Loucy (cell line): ENCODE measurements around the gene PLXNB2.

Experiments
- H2AFZ ChIP-seq: fragments of 200-600 bp; sonication (generic); 2 replicates; pipeline ENCODE4 v1.6.0; 2016; ENCODE audit warnings: antibody characterized with exemption, mild to moderate bottlenecking, low read length, moderate library complexity
- H3F3A ChIP-seq: fragments of 200-600 bp; 2 replicates; pipeline ENCODE4 v1.6.0; 2016; ENCODE audit warnings: antibody characterized with exemption, low read depth, mild to moderate bottlenecking
- H3K27me3 ChIP-seq: fragments of 200-600 bp; sonication (generic); 2 replicates; pipeline ENCODE4 v1.6.1; 2014; ENCODE audit warnings: low read length, mild to moderate bottlenecking; ENCODE audit not compliant: insufficient read depth, poor library complexity, severe bottlenecking
- H3K36me3 ChIP-seq: fragments of 200-600 bp; sonication (generic); 2 replicates; pipeline ENCODE4 v1.6.1; 2016; ENCODE audit warnings: low read length; ENCODE audit not compliant: insufficient read depth
- H3K4me1 ChIP-seq: fragments of 200-600 bp; sonication (generic); 2 replicates; pipeline ENCODE4 v1.5.1; 2014; ENCODE audit warnings: low read length, mild to moderate bottlenecking; ENCODE audit not compliant: insufficient read depth, poor library complexity, severe bottlenecking
- H3K4me2 ChIP-seq: fragments of 200-600 bp; sonication (generic); 2 replicates; pipeline ENCODE4 v1.6.0; 2014; ENCODE audit warnings: antibody characterized with exemption, low read length, low read depth, mild to moderate bottlenecking; ENCODE audit not compliant: poor library complexity, severe bottlenecking
- H3K4me3 ChIP-seq: fragments of 200-600 bp; sonication (generic); 2 replicates; pipeline ENCODE4 v1.5.1; 2014; ENCODE audit warnings: low read length, mild to moderate bottlenecking, mixed read lengths; ENCODE audit not compliant: poor library complexity, severe bottlenecking
- H3K79me2 ChIP-seq: fragments of 200-600 bp; sonication (generic); 2 replicates; pipeline ENCODE4 v1.6.1; 2014; ENCODE audit warnings: low read length; ENCODE audit not compliant: insufficient read depth
- H3K9ac ChIP-seq: fragments of 200-600 bp; sonication (generic); 2 replicates; pipeline ENCODE4 v1.6.0; 2014; ENCODE audit warnings: mild to moderate bottlenecking, low read depth, low read length, moderate library complexity; ENCODE audit not compliant: poor library complexity, severe bottlenecking
- H3K9me2 ChIP-seq: fragments of 200-600 bp; sonication (generic); replicated peaks from 2 replicates; pipeline ENCODE4 v1.6.1; 2016; ENCODE audit warnings: low read depth, low read length, mixed read lengths
- H3K9me3 ChIP-seq: fragments of 200-600 bp; sonication (generic); 2 replicates; pipeline ENCODE4 v1.6.1; 2014; ENCODE audit warnings: mild to moderate bottlenecking, antibody characterized with exemption, low read length, low read depth; ENCODE audit not compliant: insufficient read depth
- H4K20me1 ChIP-seq: fragments of 200-600 bp; sonication (generic); 2 replicates; pipeline ENCODE4 v1.6.0; 2014; ENCODE audit warnings: antibody characterized with exemption, low read length, mild to moderate bottlenecking; ENCODE audit not compliant: insufficient read depth, poor library complexity, severe bottlenecking
- EZH2phosphoT487 ChIP-seq: fragments of 200-600 bp; IDR thresholded peaks from 2 replicates; pipeline ENCODE4 v1.6.1; 2018; ENCODE audit warnings: antibody characterized with exemption, mild to moderate bottlenecking, moderate library complexity, borderline replicate concordance
- TF ChIP-seq, protein P1 (sequence below): fragments of 200-600 bp; sonication (generic); conservative IDR thresholded peaks from 2 replicates; pipeline ENCODE4 v1.5.1; 2014; ENCODE audit warnings: mild to moderate bottlenecking, antibody characterized with exemption, low read length

Gene PLXNB2

GRCh38 chr22:50316114-50317065 is 8.9 kb upstream of the PLXNB2 start:
- no peak overlapping the region for H3K9ac ChIP-seq
- H2AFZ ChIP-seq, result no peak overlapping the region
- H3K36me3 ChIP-seq, result no peaks in the 10 kb centered on the region
- H3K4me3 ChIP-seq, result no peak overlapping the region
- H3K27me3 ChIP-seq, result no peaks in the 10 kb centered on the region
- no peaks in the 10 kb centered on the region for H3K9me2 ChIP-seq
- H3F3A ChIP-seq, result no peaks in the 10 kb centered on the region
- peaks cover 5% of the 10 kb centered on the region; the same call in 1 of the 2 replicates for H3K79me2 ChIP-seq
- TF ChIP-seq, protein P1, sequence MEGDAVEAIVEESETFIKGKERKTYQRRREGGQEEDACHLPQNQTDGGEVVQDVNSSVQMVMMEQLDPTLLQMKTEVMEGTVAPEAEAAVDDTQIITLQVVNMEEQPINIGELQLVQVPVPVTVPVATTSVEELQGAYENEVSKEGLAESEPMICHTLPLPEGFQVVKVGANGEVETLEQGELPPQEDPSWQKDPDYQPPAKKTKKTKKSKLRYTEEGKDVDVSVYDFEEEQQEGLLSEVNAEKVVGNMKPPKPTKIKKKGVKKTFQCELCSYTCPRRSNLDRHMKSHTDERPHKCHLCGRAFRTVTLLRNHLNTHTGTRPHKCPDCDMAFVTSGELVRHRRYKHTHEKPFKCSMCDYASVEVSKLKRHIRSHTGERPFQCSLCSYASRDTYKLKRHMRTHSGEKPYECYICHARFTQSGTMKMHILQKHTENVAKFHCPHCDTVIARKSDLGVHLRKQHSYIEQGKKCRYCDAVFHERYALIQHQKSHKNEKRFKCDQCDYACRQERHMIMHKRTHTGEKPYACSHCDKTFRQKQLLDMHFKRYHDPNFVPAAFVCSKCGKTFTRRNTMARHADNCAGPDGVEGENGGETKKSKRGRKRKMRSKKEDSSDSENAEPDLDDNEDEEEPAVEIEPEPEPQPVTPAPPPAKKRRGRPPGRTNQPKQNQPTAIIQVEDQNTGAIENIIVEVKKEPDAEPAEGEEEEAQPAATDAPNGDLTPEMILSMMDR, result no peak
- no peak for TF ChIP-seq EZH2phosphoT487
- H3K9me3 ChIP-seq, result no peaks in the 10 kb centered on the region
- H3K4me1 ChIP-seq, result peaks cover 30% of the 10 kb centered on the region
- H4K20me1 ChIP-seq, result no peaks in the 10 kb centered on the region
- H3K4me2 ChIP-seq, result peak overlapping the region; percentile 97

DNA sequence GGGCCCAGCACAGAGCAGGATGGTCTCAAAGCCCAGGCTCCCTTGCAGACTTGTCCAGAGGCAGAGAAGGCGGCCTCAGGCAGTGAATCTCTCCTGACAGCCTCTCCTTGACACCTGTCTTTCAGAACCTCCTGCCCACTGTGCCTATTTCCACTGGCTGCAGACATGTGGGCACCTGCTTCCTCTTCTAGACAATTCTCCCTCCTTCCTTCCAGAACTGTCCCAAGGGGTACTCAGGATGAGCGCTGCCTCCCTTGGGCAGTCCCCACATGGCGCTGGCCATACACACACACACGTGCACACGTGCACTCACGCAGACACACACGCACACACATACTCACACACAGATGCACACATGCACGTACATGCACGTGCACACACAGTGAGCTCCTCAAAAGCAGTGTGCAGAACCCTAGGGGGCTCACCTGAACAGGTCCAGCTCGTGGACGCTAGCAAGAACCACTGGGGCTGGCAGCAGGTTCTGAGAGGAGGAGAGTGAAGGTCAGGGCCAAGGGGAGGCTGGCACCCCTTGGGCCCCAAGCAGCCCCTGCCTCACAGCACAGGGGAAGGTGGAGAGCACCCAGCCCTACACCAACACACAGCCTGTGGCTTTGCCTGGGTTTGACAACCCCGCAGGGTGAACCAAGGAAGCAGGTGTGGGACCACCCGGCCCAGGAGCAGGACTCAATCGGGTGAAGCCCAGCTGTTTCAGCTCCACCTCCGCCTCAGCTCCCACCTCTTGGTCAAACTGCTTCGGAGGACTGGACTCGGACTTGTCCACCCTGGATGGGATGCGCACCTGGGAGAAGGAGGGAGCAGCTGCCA is 8.1 kb upstream of the PLXNB2 start:
- no peaks in the 10 kb centered on the region for H3K9me2 ChIP-seq
- no peaks in the 10 kb centered on the region for H4K20me1 ChIP-seq
- no peaks in the 10 kb centered on the region for H3F3A ChIP-seq
- no peak overlapping the region for H2AFZ ChIP-seq
- H3K36me3 ChIP-seq, result no peaks in the 10 kb centered on the region
- H3K79me2 ChIP-seq, result peaks cover 5% of the 10 kb centered on the region; the same call in 1 of the 2 replicates
- no peak for TF ChIP-seq EZH2phosphoT487
- TF ChIP-seq, protein P1, result no peak
- H3K4me1 ChIP-seq, result peaks cover 30% of the 10 kb centered on the region
- H3K27me3 ChIP-seq, result no peaks in the 10 kb centered on the region
- peak overlapping the region; percentile 97 for H3K4me2 ChIP-seq
- peak overlapping the region; percentile 80 for H3K4me3 ChIP-seq
- H3K9me3 ChIP-seq, result no peaks in the 10 kb centered on the region
- H3K9ac ChIP-seq, result peak overlapping the region; percentile 83

DNA sequence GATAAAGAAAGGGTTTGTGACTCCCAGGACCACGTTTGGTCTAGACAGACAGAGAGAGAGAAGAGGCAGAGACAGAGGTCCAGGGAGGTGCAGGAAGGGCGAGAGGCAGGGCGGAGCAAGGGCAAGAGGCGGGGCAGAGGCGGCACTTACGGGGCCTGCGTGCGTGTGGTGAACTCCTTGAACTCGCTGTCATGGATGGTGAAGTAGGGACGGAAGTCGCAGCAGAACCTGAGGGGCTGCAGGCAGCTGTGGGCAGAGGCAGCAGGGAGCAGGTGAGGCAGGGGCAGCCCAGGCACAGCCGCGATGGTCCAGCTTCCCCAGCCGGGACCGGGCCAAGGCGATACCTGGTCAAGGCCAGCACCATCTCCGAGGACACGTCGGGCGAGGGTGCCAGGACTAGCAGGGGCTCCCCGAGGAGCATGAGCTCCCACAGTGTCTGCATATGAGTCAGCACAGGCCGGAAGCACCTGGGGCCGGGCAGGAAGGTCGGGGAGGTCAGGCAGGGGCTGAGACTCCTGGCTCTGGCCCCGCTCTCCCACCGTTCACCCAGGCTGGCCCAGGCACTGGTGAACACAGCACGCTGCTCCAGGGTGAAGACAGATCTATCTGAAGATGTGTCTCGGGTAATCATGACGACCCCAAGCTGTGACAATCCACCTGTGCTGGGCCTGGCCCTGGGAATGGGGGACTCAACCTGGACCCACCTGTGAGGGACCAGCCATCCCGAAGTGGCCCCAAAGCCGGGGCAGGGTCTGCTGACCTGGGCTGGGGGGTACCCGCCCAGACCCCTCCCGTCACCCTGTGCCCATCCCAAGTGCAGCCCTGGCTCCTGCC is 7.2 kb upstream of the PLXNB2 start:
- peak overlapping the region; percentile 80 for H3K4me3 ChIP-seq
- no peaks in the 10 kb centered on the region for H3K9me3 ChIP-seq
- H3K9ac ChIP-seq, result peak overlapping the region; percentile 83
- TF ChIP-seq, protein P1, result no peak
- TF ChIP-seq EZH2phosphoT487, result no peak
- no peaks in the 10 kb centered on the region for H3K9me2 ChIP-seq
- H3K4me1 ChIP-seq, result peaks cover 37% of the 10 kb centered on the region
- no peaks in the 10 kb centered on the region for H3F3A ChIP-seq
- peak overlapping the region; percentile 84 for H2AFZ ChIP-seq
- H3K79me2 ChIP-seq, result peaks cover 5% of the 10 kb centered on the region; the same call in 1 of the 2 replicates
- no peaks in the 10 kb centered on the region for H4K20me1 ChIP-seq
- no peaks in the 10 kb centered on the region for H3K36me3 ChIP-seq
- H3K27me3 ChIP-seq, result no peaks in the 10 kb centered on the region
- H3K4me2 ChIP-seq, result peak overlapping the region; percentile 97
